IPS-20b (cell line): ENCODE data around the gene FBXL13.
"Not testable (repeated sequence)": the region's sequence is repeated elsewhere in the genome, so short reads cannot be mapped to it uniquely, and the experiment has no call there.

Experiments used
- H3K27ac ChIP-seq: one replicate; pipeline ENCODE4 v1.5.1; 2013; ENCODE audit warnings: low read length
- H3K27me3 ChIP-seq: 2 replicates; pipeline ENCODE4 v1.6.1; 2013; ENCODE audit warnings: mild to moderate bottlenecking, low read length, inconsistent platforms; ENCODE audit not compliant: insufficient read depth
- H3K36me3 ChIP-seq: 2 replicates; pipeline ENCODE4 v1.6.1; 2013; ENCODE audit warnings: low read depth, mild to moderate bottlenecking, inconsistent platforms, low read length, moderate library complexity; ENCODE audit not compliant: insufficient read depth
- H3K4me1 ChIP-seq: 2 replicates; pipeline ENCODE4 v1.6.1; 2013; ENCODE audit warnings: mild to moderate bottlenecking, control low read depth, inconsistent platforms, low read length, moderate library complexity; ENCODE audit not compliant: insufficient read depth
- H3K4me3 ChIP-seq: 2 replicates; pipeline ENCODE4 v1.5.1; 2013; ENCODE audit warnings: mild to moderate bottlenecking, low read length, inconsistent platforms
- H3K9ac ChIP-seq: 2 replicates; pipeline ENCODE4 v1.6.1; 2013; ENCODE audit warnings: low read depth, mild to moderate bottlenecking, inconsistent platforms, low read length, moderate library complexity
- H3K9me3 ChIP-seq: 2 replicates; pipeline ENCODE4 v1.6.1; 2013; ENCODE audit warnings: mild to moderate bottlenecking, low read depth, low read length, inconsistent platforms; ENCODE audit not compliant: insufficient read depth

FBXL13 gene

GRCh38 chr7:102903576-102903975, 171.0 kb downstream of the FBXL13 start:
- not testable (repeated sequence) for H3K27ac ChIP-seq, H3K9ac ChIP-seq, H3K4me1 ChIP-seq, H3K27me3 ChIP-seq, H3K4me3 ChIP-seq, H3K36me3 ChIP-seq, H3K9me3 ChIP-seq

- H3K27ac ChIP-seq, H3K4me1 ChIP-seq, H3K27me3 ChIP-seq, H3K4me3 ChIP-seq, H3K9ac ChIP-seq, H3K9me3 ChIP-seq, H3K36me3 ChIP-seq: not testable (repeated sequence)
Measured at GRCh38 chr7:102902052-102902451, 172.5 kb downstream of the FBXL13 start.

GRCh38 chr7:102898532-102898859, 176.1 kb downstream of the FBXL13 start:
- no peak overlapping the region for H3K27ac ChIP-seq
- no peaks in the 10 kb centered on the region for H3K9me3 ChIP-seq
- H3K4me1 ChIP-seq: no peaks in the 10 kb centered on the region
- H3K36me3 ChIP-seq: no peaks in the 10 kb centered on the region
- H3K4me3 ChIP-seq: no peak overlapping the region
- H3K27me3 ChIP-seq: no peaks in the 10 kb centered on the region
- no peak overlapping the region for H3K9ac ChIP-seq

GRCh38 chr7:102897856-102898531, 176.6 kb downstream of the FBXL13 start:
- Histone ChIP-seq H3K36me3 (no peaks in the 10 kb centered on the region), H3K27ac (no peak overlapping the region)

DNA sequence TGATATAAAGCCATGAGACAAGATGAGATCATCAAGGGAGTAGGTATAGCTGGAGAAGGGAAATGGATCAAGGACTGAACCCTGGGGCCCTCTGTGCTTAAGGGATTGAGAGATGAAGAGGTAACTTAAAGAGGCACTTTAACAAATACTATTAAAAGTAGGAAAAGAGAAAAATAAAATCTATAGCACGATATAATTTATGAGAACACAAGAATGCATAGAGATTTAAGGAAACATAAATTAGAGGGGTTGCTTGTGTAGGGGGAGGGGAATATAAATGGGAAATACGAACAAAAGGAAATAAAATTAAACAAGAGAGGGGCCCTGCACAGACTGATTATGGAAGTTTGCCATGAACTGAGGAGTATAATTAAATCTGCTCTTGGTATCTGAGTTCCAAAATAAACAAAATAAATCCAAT, 177.4 kb downstream of the FBXL13 start:
- no peak overlapping the region for H3K9ac ChIP-seq
- H3K27ac ChIP-seq: no peak overlapping the region
- no peaks in the 10 kb centered on the region for H3K9me3 ChIP-seq
- no peak overlapping the region for H3K4me3 ChIP-seq
- H3K4me1 ChIP-seq: no peaks in the 10 kb centered on the region
- H3K27me3 ChIP-seq: no peaks in the 10 kb centered on the region
- H3K36me3 ChIP-seq: no peaks in the 10 kb centered on the region

More at GRCh38 chr7:102897856-102898531, 176.6 kb downstream of the FBXL13 start:
- no peaks in the 10 kb centered on the region for H3K27me3 ChIP-seq
- no peaks in the 10 kb centered on the region for H3K4me1 ChIP-seq
- H3K9me3 ChIP-seq: no peaks in the 10 kb centered on the region
- H3K9ac ChIP-seq: no peak overlapping the region
- H3K4me3 ChIP-seq: no peak overlapping the region

- no peaks in the 10 kb centered on the region for H3K9me3 ChIP-seq
- no peaks in the 10 kb centered on the region for H3K27me3 ChIP-seq
- H3K4me3 ChIP-seq: no peak overlapping the region
- H3K36me3 ChIP-seq: no peaks in the 10 kb centered on the region
- no peak overlapping the region for H3K27ac ChIP-seq
- no peaks in the 10 kb centered on the region for H3K4me1 ChIP-seq
- no peak overlapping the region for H3K9ac ChIP-seq
Measured at GRCh38 chr7:102896585-102896984, 178.0 kb downstream of the FBXL13 start.

GRCh38 chr7:102895602-102896001, 179.0 kb downstream of the FBXL13 start:
- Histone ChIP-seq H3K9me3 (no peaks in the 10 kb centered on the region), H3K4me1 (no peaks in the 10 kb centered on the region), H3K27me3 (no peaks in the 10 kb centered on the region), H3K9ac (no peak overlapping the region), H3K36me3 (no peaks in the 10 kb centered on the region), H3K4me3 (no peak overlapping the region), H3K27ac (no peak overlapping the region)

- Histone ChIP-seq H3K4me1 (no peaks in the 10 kb centered on the region), H3K27ac (no peak overlapping the region), H3K9me3 (no peaks in the 10 kb centered on the region), H3K36me3 (no peaks in the 10 kb centered on the region), H3K4me3 (no peak overlapping the region), H3K27me3 (no peaks in the 10 kb centered on the region), H3K9ac (no peak overlapping the region)
Measured at GRCh38 chr7:102892631-102893278, 181.8 kb downstream of the FBXL13 start.

DNA sequence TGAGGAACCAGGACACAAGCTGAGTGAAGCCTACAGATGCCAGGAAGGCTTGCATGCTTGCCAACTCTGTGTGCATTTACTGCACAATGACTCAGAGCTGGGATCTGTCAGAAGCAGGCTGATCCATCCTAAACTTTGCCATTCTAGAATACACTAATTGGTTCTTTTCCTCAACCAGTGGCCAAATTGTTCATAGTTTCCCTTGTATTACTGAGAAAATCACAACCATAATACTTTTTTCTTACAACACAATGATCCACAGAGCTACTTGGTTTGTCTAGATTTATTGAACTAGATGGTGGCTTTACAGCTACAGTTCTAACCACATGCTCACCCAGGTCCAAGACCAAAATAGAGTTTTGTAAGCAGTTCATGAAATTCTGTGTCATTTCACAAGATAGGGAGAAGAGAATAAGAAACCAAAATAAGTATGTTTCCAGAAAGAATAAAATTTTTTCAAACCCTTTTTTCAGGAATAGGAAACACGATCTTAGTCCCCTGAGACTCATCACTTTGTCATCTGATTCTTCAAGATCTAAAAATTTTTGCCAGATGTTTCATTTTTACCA, 182.8 kb downstream of the FBXL13 start:
- H3K36me3 ChIP-seq: no peaks in the 10 kb centered on the region
- no peak overlapping the region for H3K4me3 ChIP-seq
- no peaks in the 10 kb centered on the region for H3K9me3 ChIP-seq
- no peaks in the 10 kb centered on the region for H3K27me3 ChIP-seq
- no peaks in the 10 kb centered on the region for H3K4me1 ChIP-seq
- no peak overlapping the region for H3K9ac ChIP-seq
- H3K27ac ChIP-seq: no peak overlapping the region

- Histone ChIP-seq H3K4me1 (no peaks in the 10 kb centered on the region), H3K9me3 (no peaks in the 10 kb centered on the region), H3K27me3 (no peaks in the 10 kb centered on the region), H3K36me3 (no peaks in the 10 kb centered on the region), H3K27ac (no peak overlapping the region), H3K4me3 (no peak overlapping the region), H3K9ac (no peak overlapping the region)
Measured at GRCh38 chr7:102890971-102891692, 183.5 kb downstream of the FBXL13 start.

DNA sequence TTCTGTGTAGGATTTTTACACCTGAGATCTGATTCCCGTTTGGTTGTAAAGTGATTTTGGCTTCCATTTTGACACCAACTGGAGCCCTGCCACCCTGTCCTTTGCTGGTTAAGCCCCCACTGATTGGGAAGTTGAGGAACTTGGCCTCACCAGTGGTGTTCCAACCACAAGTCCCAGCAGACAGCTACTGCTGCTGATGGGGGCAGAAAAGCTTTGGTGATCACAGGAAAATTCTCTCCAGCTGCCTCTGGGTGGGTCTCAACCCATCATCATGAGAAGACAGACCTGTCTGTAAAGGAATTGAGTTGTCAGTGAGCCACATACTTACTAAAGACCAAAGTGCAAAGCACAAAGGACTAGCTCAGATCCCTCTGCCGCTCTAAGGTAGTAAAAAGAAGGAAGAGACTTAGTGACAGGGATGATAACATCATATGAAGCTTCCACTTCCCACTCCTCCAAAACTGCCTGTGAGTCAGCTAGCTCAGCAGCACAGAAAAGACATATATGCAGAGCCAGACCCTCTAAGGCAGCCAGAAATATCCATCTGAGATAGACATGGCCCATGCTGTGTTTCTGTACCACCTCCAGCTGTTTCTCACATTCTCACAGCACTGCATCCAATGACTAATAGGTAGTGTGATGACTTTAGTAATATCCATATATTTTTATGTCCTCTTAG, 184.2 kb downstream of the FBXL13 start:
- Histone ChIP-seq H3K27me3 (no peaks in the 10 kb centered on the region), H3K36me3 (no peaks in the 10 kb centered on the region), H3K27ac (no peak overlapping the region), H3K9me3 (no peaks in the 10 kb centered on the region), H3K9ac (no peak overlapping the region), H3K4me3 (no peak overlapping the region), H3K4me1 (no peaks in the 10 kb centered on the region)
